UCSD-AML1 (cell line): ENCODE measurements around the gene BRINP1.

Experiments
- DNase-seq: peaks from one replicate; lab custom pipeline; 2025; ENCODE audit not compliant: unreplicated experiment; lab: John Stamatoyannopoulos, UW

Gene BRINP1

GRCh38 chr9:119282476-119283077 is 86.7 kb downstream of the BRINP1 start:
- DNase-seq: no peak

- DNase-seq: no peak
These were observed 88.3 kb downstream of the BRINP1 start for GRCh38 chr9:119280740-119281485.

- no peak for DNase-seq
These were observed 91.1 kb downstream of the BRINP1 start for GRCh38 chr9:119278171-119278570.

GRCh38 chr9:119273984-119274665 is 95.1 kb downstream of the BRINP1 start:
- DNase-seq: no peak

- no peak for DNase-seq
These were observed 95.8 kb downstream of the BRINP1 start for GRCh38 chr9:119273325-119273904.

- DNase-seq: no peak
These were observed 96.6 kb downstream of the BRINP1 start for GRCh38 chr9:119272500-119273211.

- no peak for DNase-seq
These were observed 100.2 kb downstream of the BRINP1 start for GRCh38 chr9:119268985-119269384.

- DNase-seq: no peak
These were observed 105.1 kb downstream of the BRINP1 start for GRCh38 chr9:119264165-119264564.

GRCh38 chr9:119257592-119257991 is 111.6 kb downstream of the BRINP1 start:
- no peak for DNase-seq

- no peak for DNase-seq
These were observed 114.1 kb downstream of the BRINP1 start for GRCh38 chr9:119255116-119255515.

GRCh38 chr9:119252671-119253299 is 116.5 kb downstream of the BRINP1 start:
- no peak for DNase-seq

GRCh38 chr9:119251936-119252335 is 117.3 kb downstream of the BRINP1 start:
- no peak for DNase-seq

GRCh38 chr9:119250730-119251129 is 118.5 kb downstream of the BRINP1 start:
- no peak for DNase-seq

GRCh38 chr9:119240546-119240945 is 128.7 kb downstream of the BRINP1 start:
- no peak for DNase-seq

- no peak for DNase-seq
These were observed 134.6 kb downstream of the BRINP1 start for GRCh38 chr9:119234636-119235035.

GRCh38 chr9:119227422-119227821 is 141.8 kb downstream of the BRINP1 start:
- no peak for DNase-seq

- no peak for DNase-seq
These were observed 144.8 kb downstream of the BRINP1 start for GRCh38 chr9:119224431-119224830.

GRCh38 chr9:119221276-119221675 is 148.0 kb downstream of the BRINP1 start:
- no peak for DNase-seq

- no peak for DNase-seq
These were observed 150.9 kb downstream of the BRINP1 start for GRCh38 chr9:119218293-119218692.

- no peak for DNase-seq
These were observed 152.4 kb downstream of the BRINP1 start for GRCh38 chr9:119216651-119217331.
